ENCODE measurements around the gene PLCB3. TPM values are rescaled to one million over a fixed set of nuclear protein-coding genes. Genes with fewer than 3 reads are reported as not detected.

The PLCB3 gene
- total and polyA plus RNA-seq, 2 of the 13 experiments (the other 11 are each of a cell fraction or from before 2014, with no cell fraction given) = 7.5 to 13.8 TPM

DNA sequence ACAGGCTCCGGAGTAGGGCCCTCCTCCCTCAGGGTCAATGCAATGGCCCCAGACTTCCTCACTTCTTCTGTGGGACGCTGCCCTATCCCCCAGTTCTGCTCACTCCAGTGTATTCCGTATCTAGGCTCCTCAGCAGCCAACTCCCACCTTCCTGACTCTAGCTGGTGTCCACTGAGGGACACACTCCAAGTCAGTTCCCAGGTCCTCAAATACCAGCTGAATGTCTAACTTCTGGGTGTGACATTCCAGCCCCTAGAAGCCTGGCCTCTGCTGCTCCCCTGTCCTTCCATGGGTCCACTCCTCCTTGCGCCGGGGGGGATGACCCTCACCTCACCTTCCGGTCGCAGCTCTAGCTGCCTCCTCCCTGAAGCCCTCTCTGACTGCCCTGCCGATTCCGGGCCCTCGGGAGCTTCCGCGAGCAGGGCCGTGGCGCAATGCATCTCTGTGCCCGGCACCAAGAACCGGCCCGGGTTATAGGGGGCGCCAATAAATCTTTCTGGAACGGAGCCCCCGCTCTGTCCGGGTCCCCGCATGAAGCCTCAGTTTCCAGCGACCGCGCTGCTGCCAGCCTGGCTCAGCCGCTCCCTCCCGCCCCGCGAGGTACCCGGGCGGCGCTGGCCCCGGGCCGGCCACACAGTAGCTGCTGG lies 17.7 kb downstream of the PLCB3 start (continued):
- TF ChIP-seq MXI1 (IDR thresholded peaks at IDR 0.05; ENCODE audit: borderline replicate concordance, low read depth, low read length) = no peak
- peak; percentile 44; the same call in 1 of the 2 replicates for TF ChIP-seq CCDC6 (CRISPR knock-in tag; IDR thresholded peaks at IDR 0.05)
- no peak for TF ChIP-seq SOX13 (IDR thresholded peaks at IDR 0.05)
- TF ChIP-seq SOX13 (CRISPR knock-in tag; conservative IDR thresholded peaks at IDR 0.05 in 1 of 2, IDR thresholded peaks at IDR 0.05 in 1 of 2) = no peak
- TF ChIP-seq ZBTB25 (CRISPR knock-in tag; IDR thresholded peaks at IDR 0.05) = no peak
- no peak for TF ChIP-seq ZNF570 (CRISPR knock-in tag; IDR thresholded peaks at IDR 0.05; ENCODE audit: borderline replicate concordance)
- TF ChIP-seq NFKBIZ (CRISPR knock-in tag; IDR thresholded peaks at IDR 0.05) = no peak
- no peak for TF ChIP-seq ZNF577 (CRISPR knock-in tag; IDR thresholded peaks at IDR 0.05; ENCODE audit: borderline replicate concordance, low read depth)
- TF ChIP-seq FOXP4 (CRISPR knock-in tag; IDR thresholded peaks at IDR 0.05) = no peak
- no peak for TF ChIP-seq ZBTB10 (CRISPR knock-in tag; IDR thresholded peaks at IDR 0.05; ENCODE audit: borderline replicate concordance)
- TF ChIP-seq, protein P1, sequence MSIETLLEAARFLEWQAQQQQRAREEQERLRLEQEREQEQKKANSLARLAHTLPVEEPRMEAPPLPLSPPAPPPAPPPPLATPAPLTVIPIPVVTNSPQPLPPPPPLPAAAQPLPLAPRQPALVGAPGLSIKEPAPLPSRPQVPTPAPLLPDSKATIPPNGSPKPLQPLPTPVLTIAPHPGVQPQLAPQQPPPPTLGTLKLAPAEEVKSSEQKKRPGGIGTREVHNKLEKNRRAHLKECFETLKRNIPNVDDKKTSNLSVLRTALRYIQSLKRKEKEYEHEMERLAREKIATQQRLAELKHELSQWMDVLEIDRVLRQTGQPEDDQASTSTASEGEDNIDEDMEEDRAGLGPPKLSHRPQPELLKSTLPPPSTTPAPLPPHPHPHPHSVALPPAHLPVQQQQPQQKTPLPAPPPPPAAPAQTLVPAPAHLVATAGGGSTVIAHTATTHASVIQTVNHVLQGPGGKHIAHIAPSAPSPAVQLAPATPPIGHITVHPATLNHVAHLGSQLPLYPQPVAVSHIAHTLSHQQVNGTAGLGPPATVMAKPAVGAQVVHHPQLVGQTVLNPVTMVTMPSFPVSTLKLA (IDR thresholded peaks at IDR 0.05) = no peak
- TF ChIP-seq, protein P2, sequence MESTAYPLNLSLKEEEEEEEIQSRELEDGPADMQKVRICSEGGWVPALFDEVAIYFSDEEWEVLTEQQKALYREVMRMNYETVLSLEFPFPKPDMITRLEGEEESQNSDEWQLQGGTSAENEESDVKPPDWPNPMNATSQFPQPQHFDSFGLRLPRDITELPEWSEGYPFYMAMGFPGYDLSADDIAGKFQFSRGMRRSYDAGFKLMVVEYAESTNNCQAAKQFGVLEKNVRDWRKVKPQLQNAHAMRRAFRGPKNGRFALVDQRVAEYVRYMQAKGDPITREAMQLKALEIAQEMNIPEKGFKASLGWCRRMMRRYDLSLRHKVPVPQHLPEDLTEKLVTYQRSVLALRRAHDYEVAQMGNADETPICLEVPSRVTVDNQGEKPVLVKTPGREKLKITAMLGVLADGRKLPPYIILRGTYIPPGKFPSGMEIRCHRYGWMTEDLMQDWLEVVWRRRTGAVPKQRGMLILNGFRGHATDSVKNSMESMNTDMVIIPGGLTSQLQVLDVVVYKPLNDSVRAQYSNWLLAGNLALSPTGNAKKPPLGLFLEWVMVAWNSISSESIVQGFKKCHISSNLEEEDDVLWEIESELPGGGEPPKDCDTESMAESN (CRISPR knock-in tag; conservative IDR thresholded peaks at IDR 0.05) = peak; percentile 15; the same call in 1 of the 2 replicates
- TF ChIP-seq HOXA9 (CRISPR knock-in tag; IDR thresholded peaks at IDR 0.05; ENCODE audit: borderline replicate concordance) = peak; percentile 68; the same call in 1 of the 2 replicates
